Activated B cell treated with CpG ODN at 0.5 μM for 24 hours (primary cell): ENCODE data around the gene MOB3A. TPM values are rescaled to one million over a fixed set of nuclear protein-coding genes. Genes with fewer than 3 reads are reported as not detected.

Source experiments
- ATAC-seq: fragments of 200-7000 bp; cut with Tn5 transposase; one replicate; pipeline ENCODE4 v1.10.0; 2021; ENCODE audit warnings: low read depth, mild to moderate bottlenecking, moderate library complexity
- CTCF ChIA-PET: fragments of 350-600 bp; sonication (Branson Sonifier 250); formaldehyde crosslinking; loops from one replicate; lab custom pipeline; 2021; ENCODE audit warnings: antibody characterized with exemption; lab: Charles Lee
- POLR2A ChIA-PET: fragments of 350-600 bp; sonication (Branson Sonifier 250); formaldehyde crosslinking; loops from one replicate; lab custom pipeline; 2021; ENCODE audit warnings: antibody characterized with exemption; lab: Charles Lee
- DNase-seq: peaks from one replicate; pipeline ENCODE4 v3.0.0; 2022
- H3K27ac Mint-ChIP-seq: one replicate; pipeline ENCODE4 v1.8.0; 2020; ENCODE audit warnings: mixed read lengths
- H3K27me3 Mint-ChIP-seq: one replicate; pipeline ENCODE4 v1.8.0; 2021; ENCODE audit warnings: mixed read lengths
- H3K36me3 Mint-ChIP-seq: one replicate; pipeline ENCODE4 v1.8.0; 2021; ENCODE audit warnings: low read depth, mixed read lengths
- H3K4me1 Mint-ChIP-seq: one replicate; pipeline ENCODE4 v1.8.0; 2021; ENCODE audit warnings: mixed read lengths
- H3K4me3 Mint-ChIP-seq: one replicate; pipeline ENCODE4 v1.8.0; 2020; ENCODE audit warnings: mild to moderate bottlenecking, mixed read lengths
- H3K9me3 Mint-ChIP-seq: one replicate; pipeline ENCODE4 v1.8.0; 2020; ENCODE audit warnings: mixed read lengths
- CTCF ChIP-seq: fragments of 200-600 bp; IDR thresholded peaks from one replicate; pipeline ENCODE4 v1.8.0; 2022; ENCODE audit warnings: antibody characterized with exemption, mild to moderate bottlenecking
- intact Hi-C: fragments of 100-400 bp; cut with micrococcal nuclease; formaldehyde crosslinking; loops from one replicate; pipeline ENCODE4 v1.15.1; 2024
- total RNA-seq: library from RNA; stranded (reverse); gene quantifications from 2 replicates; pipeline ENCODE4 v1.2.3, GENCODE V29; 2022

The MOB3A gene
- total RNA-seq, 1 donor from 2014 or later, result 189 TPM

GRCh38 chr19:2062389-2062729 is 33.8 kb downstream of the MOB3A start:
- POLR2A ChIA-PET, result interaction anchor here (0.6 to 59.1 kb wide), 5 partner anchors 10 to 224 kb away, joined by 3 to 2723 read pairs (median 130); partner anchors contain the start of genes IZUMO4, MKNK2 and MOB3A
- no peaks in the 10 kb centered on the region for H3K9me3 Mint-ChIP-seq
- CTCF ChIA-PET, result interaction anchor here (0.8 kb wide), 1 partner anchor 8 kb away, joined by 3 read pairs; no protein-coding TSS in a partner anchor
- TF ChIP-seq CTCF, result no peak
- DNase-seq (no peak), ATAC-seq (no peak)
- intact Hi-C loops, result no loop called here
- H3K27ac Mint-ChIP-seq, result peak overlapping the region; percentile 88
- H3K27me3 Mint-ChIP-seq, result no peaks in the 10 kb centered on the region
- no peaks in the 10 kb centered on the region for H3K36me3 Mint-ChIP-seq
- peaks cover 43% of the 10 kb centered on the region for H3K4me1 Mint-ChIP-seq
- H3K4me3 Mint-ChIP-seq, result peak overlapping the region; percentile 87

DNA sequence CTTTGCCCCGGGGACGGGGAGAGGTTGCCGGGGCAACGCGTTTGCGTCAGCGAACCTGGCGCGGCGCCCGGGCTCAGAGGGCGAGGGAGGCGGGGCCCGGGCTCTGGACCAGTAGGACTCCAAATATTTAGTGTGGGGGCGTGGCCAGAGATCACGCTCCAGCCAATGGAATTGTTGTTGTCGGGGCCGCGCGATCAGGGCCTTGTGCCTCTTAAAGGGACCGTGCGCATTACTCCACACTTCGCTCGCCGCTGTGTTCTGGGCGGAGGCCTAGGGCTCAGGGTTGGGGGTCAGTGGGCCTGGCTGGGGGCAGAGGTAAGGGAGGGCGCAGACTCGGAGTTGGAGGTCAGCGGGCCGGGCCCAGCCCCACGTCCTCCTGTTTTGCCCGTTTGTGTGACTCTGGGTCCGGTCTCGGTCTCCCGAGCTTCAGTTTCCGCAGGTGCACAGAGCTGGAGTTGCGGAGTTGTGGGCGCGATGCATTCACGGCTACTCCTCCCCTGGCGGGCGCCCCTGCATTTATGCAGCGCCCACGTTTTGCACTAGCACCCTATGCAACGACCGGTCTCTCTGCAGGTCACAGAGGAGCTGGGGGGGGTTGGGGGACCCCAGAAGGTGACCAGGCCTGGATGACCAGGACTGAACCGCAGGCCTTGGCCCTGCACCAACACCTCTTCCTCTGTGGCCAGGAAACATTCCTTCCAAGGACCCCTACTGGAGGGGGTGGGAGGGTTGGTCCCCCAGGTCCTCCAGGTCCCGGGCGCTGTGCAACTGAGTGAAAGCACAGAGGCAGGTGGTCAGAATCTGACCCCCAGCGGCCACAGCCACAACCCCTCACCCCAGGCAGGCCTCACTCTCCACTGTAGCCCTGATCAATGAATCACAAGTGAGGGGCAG is 34.4 kb downstream of the MOB3A start:
- no peaks in the 10 kb centered on the region for H3K9me3 Mint-ChIP-seq
- no peaks in the 10 kb centered on the region for H3K36me3 Mint-ChIP-seq
- POLR2A ChIA-PET, result interaction anchor here (0.6 to 59.1 kb wide), 5 partner anchors 10 to 224 kb away, joined by 3 to 2723 read pairs (median 130); partner anchors contain the start of genes IZUMO4, MKNK2 and MOB3A
- CTCF ChIA-PET, result interaction anchor here (0.8 to 1.8 kb wide), 2 partner anchors 8 to 10 kb away, joined by 3 to 5 read pairs; no protein-coding TSS in a partner anchor
- intact Hi-C loops, result loop anchor here (1.0 kb wide), 3 partner anchors 9 to 29 kb away; no protein-coding TSS in a partner anchor
- H3K27ac Mint-ChIP-seq, result peak overlapping the region; percentile 88
- ATAC-seq (peak; percentile 90), DNase-seq (peak; percentile 100)
- TF ChIP-seq CTCF, result no peak
- H3K27me3 Mint-ChIP-seq, result no peaks in the 10 kb centered on the region
- peak overlapping the region; percentile 87 for H3K4me3 Mint-ChIP-seq
- peaks cover 48% of the 10 kb centered on the region for H3K4me1 Mint-ChIP-seq

DNA sequence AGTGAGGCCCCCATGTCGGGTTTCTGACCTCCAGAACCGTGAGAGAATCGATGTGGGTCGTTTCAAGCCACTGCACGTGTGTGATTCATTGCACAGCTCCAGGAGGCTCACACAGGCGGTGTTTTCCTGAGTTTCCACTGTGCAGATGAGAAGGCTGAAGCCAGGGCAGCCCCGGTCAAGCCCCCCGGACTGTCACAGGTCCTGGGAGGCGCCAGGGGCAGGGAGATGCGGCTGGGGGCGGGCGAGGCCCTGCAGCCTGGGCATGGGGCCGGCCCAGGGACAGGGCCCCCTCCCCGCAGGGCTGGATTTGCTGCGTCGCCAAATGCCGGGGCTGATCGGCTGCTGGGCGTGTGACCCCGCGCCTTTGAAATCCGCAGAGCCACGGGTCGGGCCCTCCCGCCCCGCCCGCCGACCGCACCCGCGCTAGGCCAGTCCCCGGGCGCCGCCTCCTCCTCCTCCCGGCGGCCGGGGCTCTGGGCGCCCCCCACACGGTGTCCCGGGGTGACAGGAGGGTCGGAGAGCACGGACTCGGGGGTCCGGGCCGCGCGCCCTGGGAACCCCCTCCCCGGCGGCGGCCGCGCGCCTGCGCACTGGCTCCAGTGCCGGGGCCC is 35.1 kb downstream of the MOB3A start:
- H3K36me3 Mint-ChIP-seq, result no peaks in the 10 kb centered on the region

GRCh38 chr19:2059422-2060201 is 36.5 kb downstream of the MOB3A start:
- CTCF ChIA-PET, result no interaction called here
- peaks cover 62% of the 10 kb centered on the region for H3K4me1 Mint-ChIP-seq

More for the DNA sequence above, 35.1 kb downstream of the MOB3A start:
- Mint-ChIP-seq H3K4me1 (peaks cover 52% of the 10 kb centered on the region), H3K4me3 (peak overlapping the region; percentile 87), H3K27ac (peak overlapping the region; percentile 93), H3K9me3 (no peaks in the 10 kb centered on the region), H3K27me3 (no peaks in the 10 kb centered on the region)
- ATAC-seq (peak; percentile 51), DNase-seq (no peak)
- ChIA-PET POLR2A (interaction anchor here (0.6 to 59.1 kb wide), 8 partner anchors 9 to 547 kb away, joined by 3 to 2723 read pairs (median 21); partner anchors contain the start of genes IZUMO4, MKNK2 and MOB3A), CTCF (interaction anchor here (1.8 kb wide), 1 partner anchor 9 kb away, joined by 5 read pairs; no protein-coding TSS in a partner anchor)
- TF ChIP-seq CTCF, result no peak
- intact Hi-C loops, result loop anchor here (1.0 kb wide), 4 partner anchors 8 to 29 kb away; no protein-coding TSS in a partner anchor

More at GRCh38 chr19:2059422-2060201, 36.5 kb downstream of the MOB3A start:
- Mint-ChIP-seq H3K4me3 (peak overlapping the region; percentile 87), H3K27me3 (no peaks in the 10 kb centered on the region), H3K36me3 (no peaks in the 10 kb centered on the region), H3K9me3 (no peaks in the 10 kb centered on the region), H3K27ac (peak overlapping the region; percentile 93)
- DNase-seq (no peak), ATAC-seq (no peak)
- POLR2A ChIA-PET, result interaction anchor here (0.7 to 59.1 kb wide), 5 partner anchors 7 to 841 kb away, joined by 3 to 2723 read pairs (median 130); partner anchors contain the start of genes IZUMO4, MKNK2, MOB3A and ZNF57
- intact Hi-C loops, result loop anchor here (1.0 kb wide), 1 partner anchor 10 kb away; no protein-coding TSS in a partner anchor
- no peak for TF ChIP-seq CTCF
